ENCODE measurements around the gene ANKS6. TPM values are rescaled to one million over a fixed set of nuclear protein-coding genes. Genes with fewer than 3 reads are reported as not detected.

The ANKS6 gene
- total RNA-seq, 1 experiment from 2014 or later, result 21.8 TPM

- intact Hi-C loops (cut with micrococcal nuclease), result no loop called here
- H3K36me3 Mint-ChIP-seq (ENCODE audit: insufficient read depth, unreplicated experiment), result peaks cover 13% of the 10 kb centered on the region
- no peak for TF ChIP-seq CTCF (IDR thresholded peaks at IDR 0.05; ENCODE audit: unreplicated experiment)
- DNase-seq (ENCODE audit: unreplicated experiment), result no peak
- no peak overlapping the region for H3K4me3 Mint-ChIP-seq (ENCODE audit: unreplicated experiment)
- H3K27ac Mint-ChIP-seq (ENCODE audit: low read depth, unreplicated experiment), result no peak overlapping the region
- no peaks in the 10 kb centered on the region for H3K27me3 Mint-ChIP-seq (ENCODE audit: insufficient read depth, unreplicated experiment)
- no peaks in the 10 kb centered on the region for H3K9me3 Mint-ChIP-seq (ENCODE audit: unreplicated experiment)
- CTCF ChIA-PET, result interaction anchor here (1.2 to 1.7 kb wide), 2 partner anchors 11 to 455 kb away, joined by 3 to 6 read pairs; no protein-coding TSS in a partner anchor
- peaks cover 7% of the 10 kb centered on the region for H3K4me1 Mint-ChIP-seq (ENCODE audit: insufficient read depth, unreplicated experiment)
- POLR2A ChIA-PET, result no interaction called here
- BruUV-seq (replicated peaks), result no TSS peak
Measured at GRCh38 chr9:98770717-98771116, 25.6 kb downstream of the ANKS6 start.

DNA sequence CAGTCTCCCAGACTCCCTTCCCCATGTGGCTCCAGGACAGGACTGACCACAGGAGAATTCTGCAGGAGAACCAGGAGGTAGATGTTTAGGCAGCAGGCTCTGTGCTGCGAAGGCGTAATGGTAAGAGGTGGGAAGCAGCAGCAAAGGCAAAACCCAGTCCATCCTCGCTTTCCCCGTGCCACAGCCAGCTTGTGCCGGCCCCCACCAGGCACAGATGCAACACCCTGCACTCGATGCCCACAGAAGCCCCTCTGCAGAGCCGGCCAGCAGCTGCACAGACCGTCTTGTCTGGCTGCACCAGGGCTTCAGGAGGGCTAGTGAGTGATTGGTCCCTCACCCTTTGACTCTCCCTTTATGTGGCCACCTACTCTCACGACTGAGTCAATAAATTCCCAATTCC is 28.0 kb downstream of the ANKS6 start:
- intact Hi-C loops (cut with micrococcal nuclease), result loop anchor here (10.0 kb wide), 1 partner anchor 56 kb away; no protein-coding TSS in a partner anchor
- Mint-ChIP-seq H3K27ac (ENCODE audit: low read depth, unreplicated experiment) (peak overlapping the region; percentile 44), H3K27me3 (ENCODE audit: insufficient read depth, unreplicated experiment) (no peaks in the 10 kb centered on the region), H3K9me3 (ENCODE audit: unreplicated experiment) (no peaks in the 10 kb centered on the region), H3K4me1 (ENCODE audit: insufficient read depth, unreplicated experiment) (peaks cover 21% of the 10 kb centered on the region), H3K36me3 (ENCODE audit: insufficient read depth, unreplicated experiment) (peaks cover 13% of the 10 kb centered on the region), H3K4me3 (ENCODE audit: unreplicated experiment) (no peak overlapping the region)
- ChIA-PET POLR2A (no interaction called here), CTCF (interaction anchor here (3.6 kb wide), 1 partner anchor 8 kb away, joined by 47 read pairs; no protein-coding TSS in a partner anchor)
- no TSS peak for BruUV-seq (replicated peaks)
- no peak for TF ChIP-seq CTCF (IDR thresholded peaks at IDR 0.05; ENCODE audit: unreplicated experiment)
- DNase-seq (ENCODE audit: unreplicated experiment), result no peak

GRCh38 chr9:98767915-98768314 is 28.4 kb downstream of the ANKS6 start:
- ChIA-PET CTCF (interaction anchor here (3.6 kb wide), 1 partner anchor 9 kb away, joined by 47 read pairs; no protein-coding TSS in a partner anchor), POLR2A (interaction anchor here (0.7 kb wide), 1 partner anchor 1327 kb away, joined by 4 read pairs; no protein-coding TSS in a partner anchor)
- no peaks in the 10 kb centered on the region for H3K27me3 Mint-ChIP-seq (ENCODE audit: insufficient read depth, unreplicated experiment)
- BruUV-seq (replicated peaks), result no TSS peak
- no peak for DNase-seq (ENCODE audit: unreplicated experiment)
- peaks cover 13% of the 10 kb centered on the region for H3K36me3 Mint-ChIP-seq (ENCODE audit: insufficient read depth, unreplicated experiment)
- H3K4me1 Mint-ChIP-seq (ENCODE audit: insufficient read depth, unreplicated experiment), result peaks cover 21% of the 10 kb centered on the region
- intact Hi-C loops (cut with micrococcal nuclease), result loop anchor here (10.0 kb wide), 1 partner anchor 57 kb away; no protein-coding TSS in a partner anchor
- H3K4me3 Mint-ChIP-seq (ENCODE audit: unreplicated experiment), result no peak overlapping the region
- TF ChIP-seq CTCF (IDR thresholded peaks at IDR 0.05; ENCODE audit: unreplicated experiment), result no peak
- no peaks in the 10 kb centered on the region for H3K9me3 Mint-ChIP-seq (ENCODE audit: unreplicated experiment)
- peak overlapping the region; percentile 44 for H3K27ac Mint-ChIP-seq (ENCODE audit: low read depth, unreplicated experiment)

- no TSS peak for BruUV-seq (replicated peaks)
- H3K27ac Mint-ChIP-seq (ENCODE audit: low read depth, unreplicated experiment), result no peak overlapping the region
- H3K36me3 Mint-ChIP-seq (ENCODE audit: insufficient read depth, unreplicated experiment), result peaks cover 13% of the 10 kb centered on the region
- peaks cover 21% of the 10 kb centered on the region for H3K4me1 Mint-ChIP-seq (ENCODE audit: insufficient read depth, unreplicated experiment)
- no peak overlapping the region for H3K4me3 Mint-ChIP-seq (ENCODE audit: unreplicated experiment)
- no peak for TF ChIP-seq CTCF (IDR thresholded peaks at IDR 0.05; ENCODE audit: unreplicated experiment)
- CTCF ChIA-PET, result interaction anchor here (1.1 to 3.6 kb wide), 2 partner anchors 10 to 25 kb away, joined by 3 to 47 read pairs; no protein-coding TSS in a partner anchor
- H3K9me3 Mint-ChIP-seq (ENCODE audit: unreplicated experiment), result no peaks in the 10 kb centered on the region
- no peak for DNase-seq (ENCODE audit: unreplicated experiment)
- H3K27me3 Mint-ChIP-seq (ENCODE audit: insufficient read depth, unreplicated experiment), result no peaks in the 10 kb centered on the region
- POLR2A ChIA-PET, result interaction anchor here (0.7 kb wide), 2 partner anchors 18 to 1328 kb away, joined by 3 to 4 read pairs; no protein-coding TSS in a partner anchor
- intact Hi-C loops (cut with micrococcal nuclease), result loop anchor here (10.0 kb wide), 1 partner anchor 58 kb away; no protein-coding TSS in a partner anchor
Measured at GRCh38 chr9:98767196-98767595, 29.2 kb downstream of the ANKS6 start.
